Fibroblast of lung (primary cell): ENCODE measurements around the gene KRT78. TPM values are rescaled to one million over a fixed set of nuclear protein-coding genes. Genes with fewer than 3 reads are reported as not detected.

ENCODE experiments used
- DNase-seq, 2 donors: peaks; one replicate each; pipeline versions ENCODE4 v3.0.0 to v3.0.0-alpha.2; 2010; ENCODE audit warnings: low read depth in 2 of 2
- H2AFZ ChIP-seq: 2 replicates; pipeline ENCODE4 v1.5.1; 2012; ENCODE audit warnings: low read length, control low read depth, inconsistent platforms
- H3K27ac ChIP-seq: 2 replicates; pipeline ENCODE4 v1.5.1; 2011; ENCODE audit warnings: low read length, control low read depth; ENCODE audit not compliant: insufficient read depth
- H3K27me3 ChIP-seq: 2 replicates; pipeline ENCODE4 v1.5.1; 2011; ENCODE audit warnings: mild to moderate bottlenecking, low read length; ENCODE audit not compliant: control insufficient read depth, insufficient read depth
- H3K36me3 ChIP-seq: 2 replicates; pipeline ENCODE4 v1.5.1; 2011; ENCODE audit warnings: low read length; ENCODE audit not compliant: control insufficient read depth, insufficient read depth
- H3K4me1 ChIP-seq: 2 replicates; pipeline ENCODE4 v1.5.1; 2011; ENCODE audit warnings: low read length; ENCODE audit not compliant: control insufficient read depth, insufficient read depth; ENCODE audit errors: extremely low read depth
- H3K4me2 ChIP-seq: 2 replicates; pipeline ENCODE4 v1.5.1; 2011; ENCODE audit warnings: low read length, control low read depth; ENCODE audit not compliant: insufficient read depth; ENCODE audit errors: extremely low read depth
- H3K4me3 ChIP-seq, 4 experiments: fragments of 200-600 bp in 1 of 4; sonication (generic) in 1 of 4; replicated peaks in 1 of 4; 2 replicates each; pipeline ENCODE4 v1.5.1; 2011 to 2016; ENCODE audit warnings: low read length in 4 of 4, low read depth in 3 of 4, mild to moderate bottlenecking in 3 of 4, control low read depth in 2 of 4, inconsistent platforms in 1 of 4, mixed read lengths in 1 of 4; ENCODE audit not compliant: insufficient read depth in 1 of 4; ENCODE audit errors: control extremely low read depth in 1 of 4
- H3K79me2 ChIP-seq: 2 replicates; pipeline ENCODE4 v1.5.1; 2012; ENCODE audit warnings: mild to moderate bottlenecking, low read length, inconsistent platforms; ENCODE audit not compliant: control insufficient read depth, insufficient read depth
- H3K9ac ChIP-seq: 2 replicates; pipeline ENCODE4 v1.5.1; 2011; ENCODE audit warnings: mild to moderate bottlenecking, low read length, control low read depth; ENCODE audit not compliant: insufficient read depth
- H3K9me3 ChIP-seq: 2 replicates; pipeline ENCODE4 v1.5.1; 2012; ENCODE audit warnings: low read depth, low read length; ENCODE audit not compliant: control insufficient read depth, insufficient read depth
- H4K20me1 ChIP-seq: 2 replicates; pipeline ENCODE4 v1.5.1; 2011; ENCODE audit warnings: low read length; ENCODE audit not compliant: control insufficient read depth, insufficient read depth; ENCODE audit errors: extremely low read depth
- EZH2 ChIP-seq: IDR thresholded peaks from 2 replicates; pipeline ENCODE4 v1.5.1; 2012; ENCODE audit warnings: low read length, control low read depth, mild to moderate bottlenecking; ENCODE audit errors: missing control alignments
- polyA plus RNA-seq, 2 donors: library from polyadenylated mRNA; depleted of rRNA in 1 of 2; stranded (reverse) in 1 of 2; unstranded in 1 of 2; fragments of >200 nt; gene quantifications; 2 replicates each; pipeline ENCODE4 v1.2.1, GENCODE V29; 2011 to 2012; ENCODE audit warnings: missing spikeins in 1 of 2
- total RNA-seq: library from RNA; depleted of rRNA; stranded (reverse); fragments of >200 nt; gene quantifications from 2 replicates; pipeline ENCODE4 v1.2.1, GENCODE V29; 2014
- TF ChIP-seq, protein P1 (sequence below), 2 donors: IDR thresholded peaks in 1 of 2; conservative IDR thresholded peaks in 1 of 2; 1 replicate in 1 of 2; 2 replicates in 1 of 2; pipeline ENCODE4 v1.5.1; 2011 to 2012; ENCODE audit warnings: low read length in 2 of 2, control low read depth in 1 of 2, inconsistent platforms in 1 of 2, low read depth in 1 of 2, mild to moderate bottlenecking in 1 of 2

Gene KRT78
- total and polyA plus RNA-seq, 2 donors (not counting 1 experiment from before 2014, with no cell fraction given): not detected

DNA sequence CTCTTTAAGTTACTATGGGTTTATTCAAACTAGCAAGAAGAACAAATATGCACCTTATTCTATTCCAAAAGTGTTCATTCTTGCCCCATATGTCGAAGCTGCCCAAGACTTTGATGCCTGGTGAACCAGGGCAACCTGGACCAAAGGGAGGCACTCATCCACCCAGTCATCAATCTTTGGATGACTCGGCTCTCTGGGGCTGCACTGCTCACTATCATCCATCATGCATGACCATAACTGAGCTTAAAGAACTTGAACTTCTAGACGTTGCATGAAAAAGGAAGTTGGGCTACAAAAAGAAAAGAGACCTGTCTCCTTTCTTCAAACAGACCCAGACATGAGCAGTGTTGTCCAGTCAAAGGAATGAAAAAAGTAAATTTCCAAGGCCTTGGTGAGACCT lies 36.0 kb downstream of the KRT78 start:
- Histone ChIP-seq H3K9ac (no peak overlapping the region), H3K36me3 (no peaks in the 10 kb centered on the region), H3K4me2 (no peak overlapping the region), H3K4me1 (no peaks in the 10 kb centered on the region), H3K4me3 (no peak overlapping the region), H3K79me2 (no peaks in the 10 kb centered on the region), H2AFZ (no peak overlapping the region), H3K9me3 (no peaks in the 10 kb centered on the region), H3K27me3 (peaks cover 4% of the 10 kb centered on the region), H3K27ac (no peak overlapping the region), H4K20me1 (no peaks in the 10 kb centered on the region)
- TF ChIP-seq EZH2: no peak
- TF ChIP-seq, protein P1, sequence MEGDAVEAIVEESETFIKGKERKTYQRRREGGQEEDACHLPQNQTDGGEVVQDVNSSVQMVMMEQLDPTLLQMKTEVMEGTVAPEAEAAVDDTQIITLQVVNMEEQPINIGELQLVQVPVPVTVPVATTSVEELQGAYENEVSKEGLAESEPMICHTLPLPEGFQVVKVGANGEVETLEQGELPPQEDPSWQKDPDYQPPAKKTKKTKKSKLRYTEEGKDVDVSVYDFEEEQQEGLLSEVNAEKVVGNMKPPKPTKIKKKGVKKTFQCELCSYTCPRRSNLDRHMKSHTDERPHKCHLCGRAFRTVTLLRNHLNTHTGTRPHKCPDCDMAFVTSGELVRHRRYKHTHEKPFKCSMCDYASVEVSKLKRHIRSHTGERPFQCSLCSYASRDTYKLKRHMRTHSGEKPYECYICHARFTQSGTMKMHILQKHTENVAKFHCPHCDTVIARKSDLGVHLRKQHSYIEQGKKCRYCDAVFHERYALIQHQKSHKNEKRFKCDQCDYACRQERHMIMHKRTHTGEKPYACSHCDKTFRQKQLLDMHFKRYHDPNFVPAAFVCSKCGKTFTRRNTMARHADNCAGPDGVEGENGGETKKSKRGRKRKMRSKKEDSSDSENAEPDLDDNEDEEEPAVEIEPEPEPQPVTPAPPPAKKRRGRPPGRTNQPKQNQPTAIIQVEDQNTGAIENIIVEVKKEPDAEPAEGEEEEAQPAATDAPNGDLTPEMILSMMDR (conservative IDR thresholded peaks at IDR 0.05 in 1 of 2, IDR thresholded peaks at IDR 0.05 in 1 of 2; ENCODE audit: low read depth in 1 of 2, low read length in 2 of 2): no peak
- no peak for DNase-seq

DNA sequence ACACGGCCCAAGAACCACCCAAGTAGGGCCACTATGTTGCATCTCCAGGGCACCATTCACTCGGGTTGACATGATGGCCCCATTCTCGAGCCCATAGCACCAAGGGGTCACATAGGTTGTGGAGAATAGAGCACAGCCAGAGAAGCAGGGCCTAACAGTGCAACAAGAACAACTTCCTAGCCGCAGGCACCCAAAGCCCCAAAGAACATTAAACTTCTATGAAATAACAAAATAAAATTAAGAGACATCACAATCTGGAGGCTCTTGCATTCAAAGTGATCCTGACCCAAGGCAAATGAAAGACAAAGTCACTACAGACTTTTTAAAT lies 36.8 kb downstream of the KRT78 start:
- Histone ChIP-seq H3K36me3 (no peaks in the 10 kb centered on the region), H3K27me3 (peaks cover 4% of the 10 kb centered on the region)
- TF ChIP-seq, protein P1 (conservative IDR thresholded peaks at IDR 0.05 in 1 of 2, IDR thresholded peaks at IDR 0.05 in 1 of 2; ENCODE audit: low read depth in 1 of 2, low read length in 2 of 2): no peak
- TF ChIP-seq EZH2: no peak

DNA sequence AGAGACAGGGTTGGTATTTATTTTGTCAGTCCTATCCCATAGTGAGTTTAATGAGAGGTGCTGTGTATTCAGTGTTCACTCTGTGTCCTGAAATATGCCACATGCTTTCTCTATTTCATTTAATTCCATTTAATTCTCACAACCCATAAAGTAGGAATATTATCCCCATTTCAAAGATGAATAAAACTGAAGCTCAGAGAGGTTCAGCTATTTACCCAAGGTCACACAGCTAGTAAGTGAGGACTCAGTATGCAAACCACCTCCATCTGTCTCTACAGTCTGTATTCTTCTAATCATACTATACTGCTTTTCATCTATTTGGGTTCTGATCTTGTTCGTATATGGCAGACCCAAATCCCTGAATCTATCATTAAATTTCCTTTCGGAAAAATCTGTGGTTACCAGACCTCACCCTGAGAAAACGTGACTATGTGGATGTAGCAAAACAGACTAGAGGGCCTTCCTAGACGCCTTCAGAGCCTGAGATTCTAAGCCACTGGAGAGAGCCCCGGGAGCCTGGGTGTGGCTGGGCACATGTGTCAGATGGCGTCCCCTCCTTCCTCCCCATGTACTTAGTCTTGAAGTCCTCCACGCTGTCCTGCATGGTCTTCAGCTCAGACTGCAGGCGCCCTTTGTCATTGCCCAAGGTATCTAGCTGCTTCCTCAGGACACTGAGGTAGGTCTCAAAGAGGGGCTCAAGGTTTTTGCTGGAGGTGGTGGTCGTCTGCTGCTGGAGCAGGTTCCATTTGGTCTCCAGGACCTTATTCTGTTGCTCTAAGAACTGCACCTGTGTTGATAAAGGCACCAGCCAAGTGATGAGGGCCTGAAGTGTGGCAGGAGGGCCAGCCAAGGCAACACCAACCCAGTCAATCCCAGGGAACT lies 37.4 kb downstream of the KRT78 start:
- Histone ChIP-seq H3K27ac (no peak overlapping the region), H2AFZ (no peak overlapping the region), H3K79me2 (no peaks in the 10 kb centered on the region), H3K9me3 (no peaks in the 10 kb centered on the region), H3K27me3 (peaks cover 4% of the 10 kb centered on the region), H3K4me2 (no peak overlapping the region), H3K36me3 (no peaks in the 10 kb centered on the region), H3K4me3 (no peak overlapping the region), H3K4me1 (no peaks in the 10 kb centered on the region), H3K9ac (no peak overlapping the region), H4K20me1 (no peaks in the 10 kb centered on the region)
- TF ChIP-seq EZH2: no peak
- TF ChIP-seq, protein P1 (conservative IDR thresholded peaks at IDR 0.05 in 1 of 2, IDR thresholded peaks at IDR 0.05 in 1 of 2; ENCODE audit: low read depth in 1 of 2, low read length in 2 of 2): no peak
- DNase-seq: no peak

More for the DNA sequence above, 36.8 kb downstream of the KRT78 start:
- DNase-seq: no peak
- Histone ChIP-seq H3K9me3 (no peaks in the 10 kb centered on the region), H4K20me1 (no peaks in the 10 kb centered on the region), H3K27ac (no peak overlapping the region), H3K4me1 (no peaks in the 10 kb centered on the region), H2AFZ (no peak overlapping the region), H3K4me3 (no peak overlapping the region), H3K4me2 (no peak overlapping the region), H3K9ac (no peak overlapping the region), H3K79me2 (no peaks in the 10 kb centered on the region)
